Ishikawa (cell line): ENCODE measurements around the gene HIF3A.

ENCODE experiments used
- EGR1 ChIP-seq: IDR thresholded peaks from 2 replicates; pipeline ENCODE4 v1.6.1; 2012
- EP300 ChIP-seq: IDR thresholded peaks from 2 replicates; pipeline ENCODE4 v1.6.1; 2012; ENCODE audit warnings: borderline replicate concordance
- MAX ChIP-seq: IDR thresholded peaks from 2 replicates; pipeline ENCODE4 v1.6.1; 2012
- NFIC ChIP-seq: IDR thresholded peaks from 2 replicates; pipeline ENCODE4 v1.6.1; 2012
- REST ChIP-seq: IDR thresholded peaks from 2 replicates; pipeline ENCODE4 v1.6.1; 2012; ENCODE audit warnings: low read depth, mild to moderate bottlenecking
- TAF1 ChIP-seq: IDR thresholded peaks from 2 replicates; pipeline ENCODE4 v1.6.1; 2012; ENCODE audit warnings: low read depth, mild to moderate bottlenecking
- TCF12 ChIP-seq: IDR thresholded peaks from 2 replicates; pipeline ENCODE4 v1.6.1; 2012; ENCODE audit warnings: low read depth
- TEAD4 ChIP-seq: IDR thresholded peaks from 2 replicates; pipeline ENCODE4 v1.6.1; 2012
- USF1 ChIP-seq: IDR thresholded peaks from 2 replicates; pipeline ENCODE4 v1.6.1; 2012
- YY1 ChIP-seq: IDR thresholded peaks from 2 replicates; pipeline ENCODE4 v1.6.1; 2012; ENCODE audit warnings: low read depth

GRCh38 chr19:46371371-46371901 is 74.6 kb downstream of the HIF3A start:
- no peak for TF ChIP-seq TCF12
- no peak for TF ChIP-seq EP300
- TF ChIP-seq TAF1: no peak
- no peak for TF ChIP-seq TEAD4
- TF ChIP-seq EGR1: no peak
- no peak for TF ChIP-seq MAX
- TF ChIP-seq REST: no peak
- TF ChIP-seq NFIC: no peak
- no peak for TF ChIP-seq YY1
- TF ChIP-seq USF1: no peak
